IMR-90 (cell line): ENCODE data around the gene CACNA2D3.

ENCODE experiments used
- POLR2A ChIP-seq: IDR thresholded peaks from 2 replicates; pipeline ENCODE4 v1.6.1; 2012; ENCODE audit warnings: mild to moderate bottlenecking, low read depth, low read length
- TF ChIP-seq, protein P1 (sequence below): conservative IDR thresholded peaks from 2 replicates; pipeline ENCODE4 v1.5.1; 2012; ENCODE audit warnings: mild to moderate bottlenecking, low read depth, low read length, improper control_type of control experiment

DNA sequence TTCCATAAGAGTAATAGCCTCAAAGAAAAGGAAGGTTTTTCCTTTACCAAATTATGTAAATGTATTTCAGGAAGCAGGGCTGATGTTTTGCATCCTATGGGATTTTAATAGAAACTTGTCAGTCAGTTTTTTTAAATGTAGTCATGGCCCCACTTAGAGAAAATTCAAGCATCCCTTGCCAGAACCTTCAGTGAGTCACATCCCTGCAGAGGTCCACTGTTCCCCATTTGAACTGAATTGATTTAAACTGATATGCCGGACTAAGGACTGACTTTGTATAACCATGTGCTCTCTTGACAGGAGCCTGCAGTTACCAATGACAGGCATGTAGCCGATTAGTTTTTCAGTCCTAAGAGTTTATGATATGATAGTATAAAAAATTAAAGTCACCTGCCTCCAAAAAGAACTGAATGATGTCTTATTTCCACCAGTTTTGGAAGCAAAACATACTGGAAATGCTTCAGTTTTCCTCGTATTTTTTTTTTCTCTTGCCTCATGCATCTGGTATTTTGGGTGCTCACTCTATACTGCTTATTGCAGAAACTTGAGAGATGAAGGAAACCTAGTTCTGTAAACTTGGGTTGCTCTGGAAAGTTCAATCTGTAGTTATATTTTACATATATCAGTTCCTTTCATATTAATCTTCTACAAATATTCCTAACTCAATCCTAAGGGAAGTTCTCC, 774.8 kb downstream of the CACNA2D3 start:
- TF ChIP-seq, protein P1, sequence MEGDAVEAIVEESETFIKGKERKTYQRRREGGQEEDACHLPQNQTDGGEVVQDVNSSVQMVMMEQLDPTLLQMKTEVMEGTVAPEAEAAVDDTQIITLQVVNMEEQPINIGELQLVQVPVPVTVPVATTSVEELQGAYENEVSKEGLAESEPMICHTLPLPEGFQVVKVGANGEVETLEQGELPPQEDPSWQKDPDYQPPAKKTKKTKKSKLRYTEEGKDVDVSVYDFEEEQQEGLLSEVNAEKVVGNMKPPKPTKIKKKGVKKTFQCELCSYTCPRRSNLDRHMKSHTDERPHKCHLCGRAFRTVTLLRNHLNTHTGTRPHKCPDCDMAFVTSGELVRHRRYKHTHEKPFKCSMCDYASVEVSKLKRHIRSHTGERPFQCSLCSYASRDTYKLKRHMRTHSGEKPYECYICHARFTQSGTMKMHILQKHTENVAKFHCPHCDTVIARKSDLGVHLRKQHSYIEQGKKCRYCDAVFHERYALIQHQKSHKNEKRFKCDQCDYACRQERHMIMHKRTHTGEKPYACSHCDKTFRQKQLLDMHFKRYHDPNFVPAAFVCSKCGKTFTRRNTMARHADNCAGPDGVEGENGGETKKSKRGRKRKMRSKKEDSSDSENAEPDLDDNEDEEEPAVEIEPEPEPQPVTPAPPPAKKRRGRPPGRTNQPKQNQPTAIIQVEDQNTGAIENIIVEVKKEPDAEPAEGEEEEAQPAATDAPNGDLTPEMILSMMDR: no peak
- TF ChIP-seq POLR2A: no peak
